K562 (cell line): ENCODE data around the gene RTBDN. TPM values are rescaled to one million over a fixed set of nuclear protein-coding genes. Genes with fewer than 3 reads are reported as not detected.
A peak's percentile ranks its signal among the peaks of the same experiment; 100 is the strongest.

Experiments used
- CBX3 ChIP-seq, 2 experiments: IDR thresholded peaks; 1 replicate in 1 of 2; 2 replicates in 1 of 2; pipeline ENCODE4 v1.6.1; 2012; ENCODE audit warnings: inconsistent platforms in 2 of 2, low read length in 2 of 2, borderline replicate concordance in 1 of 2, control low read depth in 1 of 2
- ETV1 ChIP-seq: fragments of 450-650 bp; conservative IDR thresholded peaks from 2 replicates; pipeline ENCODE4 v1.6.1; 2016; ENCODE audit warnings: missing genetic modification characterization, control low read depth, low read depth, missing compliant biosample characterization
- GATAD2B ChIP-seq: fragments of 450-650 bp; IDR thresholded peaks from 2 replicates; pipeline ENCODE4 v1.6.1; 2017; ENCODE audit warnings: mild to moderate bottlenecking, borderline replicate concordance
- KDM2B ChIP-seq: fragments of 250-450 bp; sonication (Bioruptor Pico); IDR thresholded peaks from 2 replicates; pipeline ENCODE4 v1.8.0; 2021; ENCODE audit warnings: mild to moderate bottlenecking, moderate library complexity
- L3MBTL2 ChIP-seq: fragments of 450-650 bp; IDR thresholded peaks from 2 replicates; pipeline ENCODE4 v1.6.1; 2016; ENCODE audit warnings: mild to moderate bottlenecking, moderate library complexity
- NFIX ChIP-seq: fragments of 250-450 bp; sonication (Bioruptor Pico); IDR thresholded peaks from 2 replicates; pipeline ENCODE4 v1.4.0; 2020; ENCODE audit warnings: low read depth, mild to moderate bottlenecking, moderate library complexity
- NR2C1 ChIP-seq, 2 experiments: fragments of 450-650 bp; IDR thresholded peaks; 2 replicates each; pipeline ENCODE4 v1.6.1; 2017; ENCODE audit warnings: mild to moderate bottlenecking in 2 of 2, antibody characterized with exemption in 1 of 2, inconsistent platforms in 1 of 2, missing compliant biosample characterization in 1 of 2, missing genetic modification characterization in 1 of 2
- PHF21A ChIP-seq: fragments of 450-650 bp; IDR thresholded peaks from 2 replicates; pipeline ENCODE4 v1.6.1; 2017; ENCODE audit warnings: low read depth, borderline replicate concordance
- POLR2H ChIP-seq: IDR thresholded peaks from 2 replicates; pipeline ENCODE4 v1.6.1; 2016; ENCODE audit warnings: missing genetic modification characterization, low read depth, mild to moderate bottlenecking, control low read depth, missing compliant biosample characterization, moderate library complexity
- SAFB2 ChIP-seq: fragments of 200-400 bp; formaldehyde crosslinking; IDR thresholded peaks from 2 replicates; pipeline ENCODE4 v1.6.1; 2018; ENCODE audit warnings: borderline replicate concordance, low read length, low read depth, moderate library complexity; ENCODE audit not compliant: severe bottlenecking
- SREBF2 ChIP-seq: sonication (generic); formaldehyde crosslinking; IDR thresholded peaks from 2 replicates; pipeline ENCODE4 v1.4.0; 2020; ENCODE audit warnings: mild to moderate bottlenecking, missing genetic modification reagents
- U2AF1 ChIP-seq: fragments of 200-400 bp; formaldehyde crosslinking; optimal IDR thresholded peaks from 2 replicates; pipeline ENCODE3; 2017; ENCODE audit warnings: mild to moderate bottlenecking, low read depth, low read length, moderate library complexity
- ZNF274 ChIP-seq: IDR thresholded peaks from 2 replicates; pipeline ENCODE4 v1.6.1; 2011; ENCODE audit warnings: low read depth, mild to moderate bottlenecking, low read length, moderate library complexity, borderline replicate concordance
- ZNF780A ChIP-seq: fragments of 250-450 bp; sonication (Bioruptor Pico); IDR thresholded peaks from 2 replicates; pipeline ENCODE4 v1.5.0; 2021; ENCODE audit warnings: mild to moderate bottlenecking
- polyA plus RNA-seq, 8 experiments: library from polyadenylated mRNA; depleted of rRNA in 4 of 8; stranded (reverse) in 5 of 8; unstranded in 3 of 8; fragments of >200 nt; fragmentation: Nextera tagmentation in 2 of 8; fragmentation: Illumina TruSeq in 1 of 8; extraction: Ambion mirVana in 2 of 8; extraction: Trizol in 1 of 8; gene quantifications; 2 replicates each; pipeline versions ENCODE4 v1.2.1 to v1.2.3, GENCODE V29; 2011 to 2014; ENCODE audit warnings: inconsistent platforms in 1 of 8, missing spikeins in 1 of 8
- total RNA-seq, 7 experiments: library from RNA; depleted of rRNA in 6 of 7; stranded (reverse); fragments of >200 nt in 6 of 7; fragmentation: Illumina TruSeq in 2 of 7; extraction: Trizol in 2 of 7; gene quantifications; 2 replicates each; pipeline versions ENCODE4 v1.2.1 to v1.2.3, GENCODE V29; 2011 to 2021; ENCODE audit warnings: low replicate concordance in 1 of 7
- TF ChIP-seq, protein P1 (sequence below), 2 experiments: fragments of 450-650 bp; IDR thresholded peaks; 2 replicates each; pipeline ENCODE4 v1.6.1; 2016; ENCODE audit warnings: mild to moderate bottlenecking in 2 of 2, borderline replicate concordance in 1 of 2, low read depth in 1 of 2, moderate library complexity in 1 of 2
- TF ChIP-seq, protein P2 (sequence below), 3 experiments: IDR thresholded peaks in 2 of 3; conservative IDR thresholded peaks in 1 of 3; 2 replicates each; pipeline ENCODE4 v1.5.1; 2011 to 2012; ENCODE audit warnings: low read length in 3 of 3, mild to moderate bottlenecking in 3 of 3, control low read depth in 2 of 3, improper control_type of control experiment in 1 of 3, inconsistent platforms in 1 of 3, low read depth in 1 of 3, mixed read lengths in 1 of 3, moderate library complexity in 1 of 3; ENCODE audit not compliant: insufficient read depth in 2 of 3
- TF ChIP-seq, protein P3 (sequence below): sonication (generic); formaldehyde crosslinking; IDR thresholded peaks from 2 replicates; pipeline ENCODE4 v1.9.0; 2022; ENCODE audit warnings: mild to moderate bottlenecking, missing genetic modification reagents

RTBDN gene
- total and polyA plus RNA-seq, 9 of the 15 experiments (the other 6 are each of a cell fraction or from before 2014, with no cell fraction given) = 0.20 to 2.3 (median 0.72) TPM; not detected in 1

DNA sequence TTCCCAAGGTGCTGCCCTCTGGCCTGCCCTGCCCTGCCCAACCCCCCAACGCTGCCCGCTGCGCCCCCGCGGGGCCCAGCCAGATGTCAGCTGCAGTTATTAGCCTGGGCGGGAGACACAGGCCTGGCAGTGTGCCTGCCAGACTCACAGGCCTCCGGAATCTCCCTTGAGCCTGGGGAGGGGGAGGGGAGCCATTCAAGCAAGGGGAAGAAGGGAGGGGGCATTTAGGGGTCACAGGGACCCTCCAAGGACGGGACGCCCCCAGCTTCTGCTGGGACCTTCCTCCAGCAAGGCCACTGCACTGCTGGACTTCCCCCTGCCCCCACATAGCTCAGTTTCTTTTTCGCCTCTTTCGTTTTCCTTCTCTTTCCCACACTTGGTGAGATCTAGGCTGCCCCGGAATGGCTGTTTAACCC lies 45.7 kb downstream of the RTBDN start (continued):
- TF ChIP-seq, protein P1, sequence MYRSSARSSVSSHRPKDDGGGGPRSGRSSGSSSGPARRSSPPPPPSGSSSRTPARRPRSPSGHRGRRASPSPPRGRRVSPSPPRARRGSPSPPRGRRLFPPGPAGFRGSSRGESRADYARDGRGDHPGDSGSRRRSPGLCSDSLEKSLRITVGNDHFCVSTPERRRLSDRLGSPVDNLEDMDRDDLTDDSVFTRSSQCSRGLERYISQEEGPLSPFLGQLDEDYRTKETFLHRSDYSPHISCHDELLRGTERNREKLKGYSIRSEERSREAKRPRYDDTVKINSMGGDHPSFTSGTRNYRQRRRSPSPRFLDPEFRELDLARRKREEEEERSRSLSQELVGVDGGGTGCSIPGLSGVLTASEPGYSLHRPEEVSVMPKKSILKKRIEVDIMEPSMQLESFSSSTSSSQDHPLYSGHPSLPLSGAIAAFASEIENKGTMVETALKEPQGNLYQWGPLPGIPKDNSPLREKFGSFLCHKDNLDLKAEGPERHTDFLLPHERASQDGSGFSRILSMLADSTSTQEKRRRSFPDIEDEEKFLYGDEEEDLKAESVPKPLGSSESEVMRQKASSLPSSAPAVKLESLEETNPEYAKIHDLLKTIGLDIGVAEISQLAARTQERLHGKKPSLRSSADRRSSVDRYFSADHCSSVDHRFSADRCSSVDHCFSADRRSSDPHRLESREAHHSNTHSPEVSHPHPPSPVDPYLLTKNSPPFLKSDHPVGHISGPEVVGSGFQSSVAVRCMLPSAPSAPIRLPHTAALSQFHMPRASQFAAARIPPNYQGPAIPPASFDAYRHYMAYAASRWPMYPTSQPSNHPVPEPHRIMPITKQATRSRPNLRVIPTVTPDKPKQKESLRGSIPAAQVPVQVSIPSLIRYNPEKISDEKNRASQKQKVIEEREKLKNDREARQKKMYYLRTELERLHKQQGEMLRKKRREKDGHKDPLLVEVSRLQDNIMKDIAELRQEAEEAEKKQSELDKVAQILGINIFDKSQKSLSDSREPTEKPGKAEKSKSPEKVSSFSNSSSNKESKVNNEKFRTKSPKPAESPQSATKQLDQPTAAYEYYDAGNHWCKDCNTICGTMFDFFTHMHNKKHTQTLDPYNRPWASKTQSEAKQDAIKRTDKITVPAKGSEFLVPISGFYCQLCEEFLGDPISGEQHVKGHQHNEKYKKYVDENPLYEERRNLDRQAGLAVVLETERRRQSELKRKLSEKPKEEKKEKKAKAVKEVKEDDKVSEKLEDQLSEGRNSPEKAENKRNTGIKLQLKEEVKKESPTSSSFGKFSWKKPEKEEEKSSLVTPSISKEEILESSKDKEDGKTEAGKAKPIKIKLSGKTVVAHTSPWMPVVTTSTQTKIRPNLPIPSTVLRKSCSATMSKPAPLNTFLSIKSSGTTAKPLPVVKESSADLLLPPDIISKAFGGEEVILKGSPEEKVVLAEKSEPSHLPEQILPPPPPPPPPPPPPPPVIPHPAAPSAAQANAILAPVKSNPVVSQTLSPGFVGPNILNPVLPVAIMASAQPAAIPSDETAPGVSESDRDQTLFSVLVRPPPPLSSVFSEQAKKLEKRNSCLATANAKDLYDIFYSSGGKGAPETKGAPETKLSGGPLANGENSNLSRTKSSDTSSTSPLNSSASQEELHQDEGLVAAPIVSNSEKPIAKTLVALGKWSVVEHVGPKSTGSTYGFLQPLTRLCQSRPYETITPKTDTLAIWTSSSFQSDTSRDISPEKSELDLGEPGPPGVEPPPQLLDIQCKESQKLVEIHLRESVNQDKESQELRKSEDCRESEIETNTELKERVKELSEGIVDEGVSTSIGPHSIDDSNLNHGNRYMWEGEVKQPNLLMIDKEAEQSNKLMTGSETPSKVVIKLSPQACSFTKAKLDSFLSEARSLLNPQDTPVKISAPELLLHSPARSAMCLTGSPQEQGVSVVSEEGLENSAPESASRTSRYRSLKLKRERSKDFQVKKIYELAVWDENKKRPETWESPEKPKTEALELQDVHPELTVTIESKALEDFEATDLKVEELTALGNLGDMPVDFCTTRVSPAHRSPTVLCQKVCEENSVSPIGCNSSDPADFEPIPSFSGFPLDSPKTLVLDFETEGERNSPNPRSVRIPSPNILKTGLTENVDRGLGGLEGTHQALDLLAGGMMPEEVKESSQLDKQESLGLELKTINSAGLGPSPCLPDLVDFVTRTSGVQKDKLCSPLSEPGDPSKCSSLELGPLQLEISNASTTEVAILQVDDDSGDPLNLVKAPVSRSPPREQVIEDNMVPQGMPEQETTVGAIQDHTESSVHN (IDR thresholded peaks at IDR 0.05; ENCODE audit: borderline replicate concordance in 1 of 2, low read depth in 1 of 2) = no peak
- no peak for TF ChIP-seq SAFB2
- no peak for TF ChIP-seq ZNF274
- no peak for TF ChIP-seq KDM2B (CRISPR knock-in tag)
- no peak for TF ChIP-seq SREBF2 (CRISPR knock-in tag)
- TF ChIP-seq PHF21A = no peak
- no peak for TF ChIP-seq U2AF1
- TF ChIP-seq NFIX (CRISPR knock-in tag) = no peak
- TF ChIP-seq GATAD2B = no peak
- TF ChIP-seq CBX3 (IDR thresholded peaks at IDR 0.05; ENCODE audit: borderline replicate concordance in 1 of 2, low read length in 2 of 2) = no peak
- no peak for TF ChIP-seq POLR2H (tag)
- TF ChIP-seq, protein P2, sequence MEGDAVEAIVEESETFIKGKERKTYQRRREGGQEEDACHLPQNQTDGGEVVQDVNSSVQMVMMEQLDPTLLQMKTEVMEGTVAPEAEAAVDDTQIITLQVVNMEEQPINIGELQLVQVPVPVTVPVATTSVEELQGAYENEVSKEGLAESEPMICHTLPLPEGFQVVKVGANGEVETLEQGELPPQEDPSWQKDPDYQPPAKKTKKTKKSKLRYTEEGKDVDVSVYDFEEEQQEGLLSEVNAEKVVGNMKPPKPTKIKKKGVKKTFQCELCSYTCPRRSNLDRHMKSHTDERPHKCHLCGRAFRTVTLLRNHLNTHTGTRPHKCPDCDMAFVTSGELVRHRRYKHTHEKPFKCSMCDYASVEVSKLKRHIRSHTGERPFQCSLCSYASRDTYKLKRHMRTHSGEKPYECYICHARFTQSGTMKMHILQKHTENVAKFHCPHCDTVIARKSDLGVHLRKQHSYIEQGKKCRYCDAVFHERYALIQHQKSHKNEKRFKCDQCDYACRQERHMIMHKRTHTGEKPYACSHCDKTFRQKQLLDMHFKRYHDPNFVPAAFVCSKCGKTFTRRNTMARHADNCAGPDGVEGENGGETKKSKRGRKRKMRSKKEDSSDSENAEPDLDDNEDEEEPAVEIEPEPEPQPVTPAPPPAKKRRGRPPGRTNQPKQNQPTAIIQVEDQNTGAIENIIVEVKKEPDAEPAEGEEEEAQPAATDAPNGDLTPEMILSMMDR (IDR thresholded peaks at IDR 0.05 in 2 of 3, conservative IDR thresholded peaks at IDR 0.05 in 1 of 3; ENCODE audit: insufficient read depth in 2 of 3, low read depth in 1 of 3, low read length in 3 of 3) = no peak
- 0 out of 2 replicates have a peak, but pooled peaks have one; percentile 49 for TF ChIP-seq ETV1 (tag)
- TF ChIP-seq, protein P3, sequence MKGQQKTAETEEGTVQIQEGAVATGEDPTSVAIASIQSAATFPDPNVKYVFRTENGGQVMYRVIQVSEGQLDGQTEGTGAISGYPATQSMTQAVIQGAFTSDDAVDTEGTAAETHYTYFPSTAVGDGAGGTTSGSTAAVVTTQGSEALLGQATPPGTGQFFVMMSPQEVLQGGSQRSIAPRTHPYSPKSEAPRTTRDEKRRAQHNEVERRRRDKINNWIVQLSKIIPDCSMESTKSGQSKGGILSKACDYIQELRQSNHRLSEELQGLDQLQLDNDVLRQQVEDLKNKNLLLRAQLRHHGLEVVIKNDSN (CRISPR knock-in tag) = no peak
- TF ChIP-seq ZNF780A (CRISPR knock-in tag) = no peak
- no peak for TF ChIP-seq NR2C1 (IDR thresholded peaks at IDR 0.05)
- 0 out of 2 replicates have a peak, but pooled peaks have one; percentile 10 for TF ChIP-seq NR2C1 (tag; IDR thresholded peaks at IDR 0.05)
- no peak for TF ChIP-seq L3MBTL2
